GM12892 (cell line): ENCODE results near the gene TUBB6. TPM values are rescaled to one million over a fixed set of nuclear protein-coding genes. Genes with fewer than 3 reads are reported as not detected.

ENCODE experiments used
- DNase-seq: peaks from one replicate; pipeline ENCODE4 v3.0.0; 2011; ENCODE audit not compliant: insufficient read length
- FAIRE-seq: peaks from 2 replicates; lab custom pipeline; 2011; peaks lifted over from hg19 to GRCh38; lab: Jason Lieb, UNC
- POLR2A ChIP-seq: IDR thresholded peaks from 2 replicates; pipeline ENCODE4 v1.6.1; 2011; ENCODE audit warnings: low read depth, low read length, control low read depth
- POLR2AphosphoS5 ChIP-seq: IDR thresholded peaks from 2 replicates; pipeline ENCODE4 v1.6.1; 2011; ENCODE audit warnings: low read depth, low read length, control low read depth
- TAF1 ChIP-seq: IDR thresholded peaks from 2 replicates; pipeline ENCODE4 v1.6.1; 2011; ENCODE audit warnings: low read depth, mild to moderate bottlenecking, control low read depth, low read length, borderline replicate concordance
- polyA plus RNA-seq: library from polyadenylated mRNA; unstranded; fragments of >200 nt; gene quantifications from one replicate; pipeline ENCODE4 v1.2.1, GENCODE V29; 2012; ENCODE audit warnings: missing spikeins, inconsistent platforms; ENCODE audit not compliant: missing spikeins

Gene TUBB6
- polyA plus RNA-seq: 38.8 TPM

DNA sequence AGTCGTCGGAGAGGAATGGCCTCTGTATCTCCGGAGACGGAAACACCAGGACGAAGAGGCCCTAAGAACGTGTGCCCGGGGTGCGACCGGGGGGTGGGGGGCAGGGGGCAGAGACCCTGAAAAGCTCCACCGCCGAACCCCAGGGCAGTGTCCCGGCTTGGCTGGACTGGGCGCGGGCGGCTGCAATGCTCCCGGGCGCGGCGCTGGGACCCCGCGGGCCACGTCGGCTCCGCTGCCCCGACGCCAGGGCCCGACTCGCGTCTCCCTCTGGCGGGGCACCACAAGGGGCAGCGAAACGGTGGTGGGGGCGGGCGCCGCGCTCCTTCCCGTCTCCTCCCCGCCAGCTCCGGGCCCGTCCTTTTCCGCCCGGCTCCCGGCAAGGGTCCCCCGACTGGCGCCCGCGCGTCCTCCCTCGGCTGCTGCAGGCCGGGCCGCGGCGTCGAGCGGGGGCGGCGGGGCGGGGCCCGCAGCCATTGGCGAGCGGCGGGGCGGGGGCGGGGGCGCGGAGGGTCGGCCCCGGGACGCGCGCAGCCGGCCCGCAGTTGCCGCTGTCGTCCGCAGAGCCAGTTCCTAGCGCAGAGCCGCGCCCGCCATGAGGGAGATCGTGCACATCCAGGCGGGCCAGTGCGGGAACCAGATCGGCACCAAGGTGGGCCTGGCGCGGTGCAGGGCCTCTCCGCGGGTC, at the start of gene TUBB6:
TSS of gene TUBB6 (plus strand) at position 541 of the 685 bp plus-strand sequence. CDS start at position 593, 52 bp downstream.
- DNase-seq: peak; percentile 80
- 0 out of 2 replicates have a peak, but pooled peaks have one; percentile 54 for TF ChIP-seq POLR2AphosphoS5
- peak; percentile 81 for TF ChIP-seq TAF1
- TF ChIP-seq POLR2A: peak; percentile 78; the same call in 1 of the 2 replicates
- no peak for FAIRE-seq

DNA sequence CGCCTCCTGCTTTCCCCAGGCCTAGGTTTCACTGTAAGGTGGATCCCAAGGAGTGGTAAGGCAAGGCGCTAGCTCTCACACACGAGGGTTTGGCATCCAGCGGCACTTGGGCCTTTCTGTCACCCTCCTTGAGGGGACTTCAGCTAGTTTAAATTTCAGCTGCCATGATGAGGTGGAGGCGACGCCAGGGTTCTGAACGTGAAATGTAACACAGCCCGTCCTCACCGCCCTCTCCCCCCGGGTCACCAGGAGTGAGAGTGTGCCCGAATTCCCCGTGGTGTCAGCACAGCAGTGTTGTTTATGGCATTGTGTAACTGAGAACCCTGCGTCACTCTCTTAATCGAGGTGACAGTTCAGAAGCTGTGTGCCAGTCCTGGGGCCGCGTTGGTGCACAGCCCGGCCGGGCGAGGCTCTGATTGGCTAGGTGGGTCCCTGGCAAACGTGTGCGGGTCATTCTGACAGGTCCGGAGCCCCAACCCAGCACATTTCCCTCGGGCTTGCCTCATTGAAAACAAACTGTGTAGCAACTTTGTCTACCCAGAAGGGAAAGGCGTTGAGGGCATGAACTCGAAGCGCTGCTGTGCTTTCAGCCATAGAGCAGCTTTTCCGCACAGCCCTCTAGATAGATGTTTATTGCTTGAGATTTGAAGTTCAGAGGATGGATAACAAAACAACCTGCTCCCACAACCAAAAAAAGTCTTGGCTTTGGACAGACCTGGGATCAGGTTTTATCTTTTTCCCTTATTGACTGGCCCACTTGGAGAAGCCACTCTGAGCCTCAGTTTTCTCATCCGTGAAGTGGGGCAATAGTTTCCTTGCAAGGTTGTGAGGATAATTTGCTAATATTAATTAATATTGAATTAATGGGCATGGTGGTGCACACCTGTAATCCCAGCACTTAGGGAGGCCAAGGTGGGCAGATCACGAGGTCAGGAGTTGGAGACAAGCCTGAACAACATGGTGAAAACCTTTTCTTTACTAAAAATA, 49.0 kb upstream of the TUBB6 start:
- FAIRE-seq: no peak
- DNase-seq: no peak
- TF ChIP-seq POLR2AphosphoS5: no peak
- TF ChIP-seq POLR2A: no peak
- TF ChIP-seq TAF1: no peak

- TF ChIP-seq POLR2A (no peak), TAF1 (no peak), POLR2AphosphoS5 (no peak)
- DNase-seq (no peak), FAIRE-seq (no peak)
Measured at GRCh38 chr18:12262748-12263147, 45.3 kb upstream of the TUBB6 start.

DNA sequence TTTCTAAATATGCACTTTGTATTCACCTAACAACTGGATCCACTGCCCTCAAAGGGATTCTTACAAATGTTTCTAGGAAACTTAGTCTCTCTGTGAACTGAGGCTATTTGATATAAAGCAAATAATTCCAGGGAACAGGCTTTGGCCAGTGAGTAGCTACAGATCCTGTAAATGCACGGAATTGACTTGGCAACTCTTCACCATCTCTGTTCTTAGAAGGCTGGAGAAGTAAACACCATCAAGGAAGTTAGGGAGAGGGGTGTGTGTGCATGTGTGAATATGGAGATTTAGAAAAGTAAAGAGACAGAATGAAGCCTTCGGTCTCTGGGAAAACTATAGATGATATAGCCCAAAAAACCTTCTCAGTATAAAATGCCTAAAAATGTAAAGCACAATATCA, 43.2 kb upstream of the TUBB6 start:
- DNase-seq (no peak), FAIRE-seq (no peak)
- no peak for TF ChIP-seq TAF1
- no peak for TF ChIP-seq POLR2AphosphoS5
- TF ChIP-seq POLR2A: no peak

DNA sequence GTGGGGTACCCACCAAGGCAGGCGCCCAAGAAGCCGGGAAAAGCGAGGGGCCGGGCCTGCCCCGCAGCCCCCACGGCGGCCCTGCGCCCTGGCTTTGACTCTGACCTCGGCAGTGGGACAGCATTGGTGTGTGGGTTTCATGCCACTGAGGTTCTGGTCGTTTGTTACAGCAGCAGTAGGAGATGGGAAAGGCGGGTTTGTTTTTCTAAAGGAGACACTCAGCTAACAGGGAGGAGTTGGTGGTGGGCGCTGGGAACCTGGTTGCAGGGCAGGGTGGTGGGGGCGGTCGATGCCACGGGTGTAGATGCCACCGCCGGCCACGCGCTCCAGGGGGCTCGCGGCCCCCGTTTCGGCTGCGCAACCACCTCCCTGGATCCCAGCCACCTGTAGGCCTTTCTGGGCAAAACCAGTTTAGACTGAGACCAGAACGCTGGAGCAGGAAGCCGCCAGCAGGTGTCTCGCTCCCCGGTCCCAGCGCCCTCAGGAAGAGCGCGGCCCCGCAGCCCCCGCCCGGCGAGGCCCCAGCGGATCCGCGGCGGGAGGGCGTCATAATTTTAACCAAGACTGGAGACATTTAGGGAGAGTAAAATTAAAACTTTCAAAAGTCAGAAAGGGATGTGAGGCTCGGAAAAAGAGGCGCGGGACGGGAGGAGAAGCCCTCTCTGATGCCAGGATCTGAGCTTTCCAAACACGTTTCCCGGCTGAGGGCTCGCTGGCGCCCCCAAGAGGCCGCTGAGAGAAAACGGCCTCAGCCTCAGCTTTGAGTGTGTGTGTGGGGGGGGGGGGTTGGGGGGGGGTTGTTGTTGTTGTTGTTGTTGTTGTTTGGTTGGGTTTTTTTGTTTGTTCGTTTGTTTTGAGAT, 36.4 kb upstream of the TUBB6 start:
- TF ChIP-seq POLR2A (no peak), POLR2AphosphoS5 (no peak), TAF1 (no peak)
- FAIRE-seq: peak; percentile 86
- peak; percentile 80 for DNase-seq

DNA sequence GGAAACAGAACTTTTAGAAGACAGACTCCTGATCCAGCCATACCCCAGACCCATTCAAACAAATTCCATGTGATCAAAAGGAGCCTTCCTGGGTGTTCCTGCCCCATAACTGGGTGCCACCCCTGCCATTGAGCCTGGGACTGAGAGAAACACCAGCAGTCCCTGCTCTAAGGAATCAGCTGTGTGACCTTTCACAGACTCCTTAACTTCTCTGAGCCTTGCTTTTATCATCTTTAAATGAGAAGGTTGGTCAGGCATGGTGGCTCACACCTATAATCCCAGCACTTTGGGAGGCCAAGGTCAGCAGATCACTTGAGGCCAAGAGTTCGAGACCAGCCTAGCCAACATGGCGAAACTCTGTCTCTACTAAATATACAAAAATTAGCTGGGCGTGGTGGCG, 33.2 kb upstream of the TUBB6 start:
- no peak for TF ChIP-seq POLR2AphosphoS5
- FAIRE-seq: no peak
- DNase-seq: no peak

DNA sequence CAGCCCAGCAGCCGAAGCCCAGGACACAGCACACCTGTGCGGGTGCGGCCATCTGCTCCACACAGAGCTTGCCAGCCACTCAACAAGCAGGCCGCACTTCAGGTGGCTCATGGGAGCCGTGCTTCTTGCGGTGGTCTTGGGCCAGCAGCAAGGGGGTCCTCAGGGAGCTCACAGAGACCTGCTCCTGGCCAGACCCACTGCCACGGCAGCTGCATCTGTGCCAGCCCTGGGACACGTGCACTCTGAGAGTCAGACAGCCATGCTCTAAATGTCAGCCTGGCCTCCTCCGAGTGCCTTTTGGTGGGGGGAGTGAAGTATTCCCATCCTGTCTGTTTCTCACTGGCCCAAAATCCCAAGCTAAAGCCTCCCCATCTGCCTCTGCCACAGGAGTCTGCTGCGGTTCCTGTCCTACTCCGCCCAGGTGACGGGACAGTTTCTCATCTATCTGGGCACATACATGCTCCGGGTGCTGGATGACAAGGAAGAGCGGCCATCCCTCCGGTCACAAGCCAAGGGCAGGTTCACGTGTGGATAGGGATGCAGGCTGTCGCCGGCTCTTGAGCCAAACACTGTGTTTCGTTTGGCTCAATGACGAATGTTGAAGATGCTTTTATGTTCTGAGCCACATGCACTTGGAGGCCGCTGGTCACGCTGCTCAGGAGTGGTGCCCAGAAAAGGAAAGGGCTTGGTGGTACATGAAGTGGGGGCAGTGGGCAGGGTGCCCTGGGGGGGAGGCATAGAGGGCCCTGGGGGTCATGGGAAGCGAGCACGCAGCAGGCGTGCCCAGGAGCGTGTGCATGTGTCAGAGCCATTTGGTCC, 31.1 kb upstream of the TUBB6 start:
- FAIRE-seq: no peak
- TF ChIP-seq POLR2AphosphoS5 (no peak), POLR2A (no peak), TAF1 (no peak)
- DNase-seq: no peak

- no peak for DNase-seq
- TF ChIP-seq POLR2A (no peak), POLR2AphosphoS5 (no peak), TAF1 (no peak)
- no peak for FAIRE-seq
Measured at GRCh38 chr18:12278215-12278671, 29.8 kb upstream of the TUBB6 start.

DNA sequence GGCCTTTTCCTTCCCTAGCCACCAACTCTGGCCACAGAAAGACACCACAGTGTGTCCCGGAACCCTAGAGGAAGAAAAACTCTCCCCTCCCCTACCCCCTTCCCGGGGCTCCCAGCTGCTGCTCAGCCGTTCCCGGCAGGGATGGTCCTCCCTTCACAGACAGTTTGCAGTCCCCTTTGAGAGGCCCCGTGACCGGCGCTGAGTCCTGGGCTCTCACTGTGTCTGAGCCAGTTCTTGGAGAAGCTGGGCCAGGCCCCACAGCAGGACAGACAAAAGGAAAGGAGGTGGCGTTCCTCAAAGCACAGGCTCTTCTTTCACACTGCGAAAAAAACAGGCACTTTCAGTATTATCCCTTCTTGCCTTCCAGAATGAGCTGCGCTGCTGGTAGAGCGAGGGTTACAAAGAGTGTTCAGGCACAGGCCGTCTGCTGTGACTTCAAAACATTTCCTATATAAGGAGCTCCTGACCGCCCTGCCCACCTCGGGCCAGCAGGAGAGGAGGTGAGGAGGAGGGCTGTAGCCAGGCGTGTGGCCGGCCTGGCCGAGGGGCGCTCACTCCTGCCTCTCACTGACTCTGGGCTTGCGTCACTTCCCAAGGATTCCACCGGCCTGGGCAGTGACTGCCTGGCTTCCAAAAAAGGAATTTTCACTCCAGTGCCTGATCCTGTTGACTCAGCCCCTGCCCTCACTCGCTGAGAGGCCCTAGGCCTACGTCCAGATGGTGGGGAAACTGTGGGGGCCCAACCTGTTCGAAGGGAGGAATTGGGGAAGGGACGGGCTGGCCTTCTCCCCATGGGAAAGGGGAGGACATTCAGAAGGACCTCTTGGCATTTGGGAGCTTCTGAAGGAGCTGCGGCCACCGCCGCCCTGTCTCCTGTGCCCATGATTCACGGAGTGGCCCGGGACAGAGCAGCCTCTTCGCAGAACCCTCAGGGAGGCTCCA, 29.0 kb upstream of the TUBB6 start:
- FAIRE-seq: no peak
- no peak for TF ChIP-seq POLR2A
- no peak for TF ChIP-seq POLR2AphosphoS5
- no peak for TF ChIP-seq TAF1
- no peak for DNase-seq
